Activated T-helper 1 cell treated with anti-CD3 and anti-CD28 coated beads, Interleukin-12 subunit alpha, Interleukin-12 subunit beta, Interleukin-2, Interleukin-4 antibody, amounts not matched to agents 30 ng/mL and 10 ng/mL and 1 ng/mL, durations not matched to agents 14 hours and 24 hours and 36 hours (primary cell): ENCODE results near the gene VCP. TPM values are rescaled to one million over a fixed set of nuclear protein-coding genes. Genes with fewer than 3 reads are reported as not detected.
"Not testable (repeated sequence)": the region's sequence is repeated elsewhere in the genome, so short reads cannot be mapped to it uniquely, and the experiment has no call there.

Experiments used
- DNase-seq: peaks from one replicate; pipeline ENCODE4 v3.0.0; 2021; ENCODE audit warnings: low spot score
- H3K27ac Mint-ChIP-seq: one replicate; pipeline ENCODE4 v1.8.0; 2021; ENCODE audit warnings: mild to moderate bottlenecking, mixed read lengths
- H3K27me3 Mint-ChIP-seq: one replicate; pipeline ENCODE4 v1.8.0; 2022; ENCODE audit warnings: mild to moderate bottlenecking, moderate library complexity, mixed read lengths; ENCODE audit not compliant: insufficient read depth
- H3K36me3 Mint-ChIP-seq: one replicate; pipeline ENCODE4 v1.8.0; 2021; ENCODE audit warnings: low read depth, mixed read lengths
- H3K4me1 Mint-ChIP-seq: one replicate; pipeline ENCODE4 v1.8.0; 2021; ENCODE audit warnings: low read depth, mixed read lengths
- H3K4me3 Mint-ChIP-seq: one replicate; pipeline ENCODE4 v1.8.0; 2021; ENCODE audit warnings: mild to moderate bottlenecking, moderate library complexity, mixed read lengths
- H3K9me3 Mint-ChIP-seq: one replicate; pipeline ENCODE4 v1.8.0; 2021; ENCODE audit warnings: mixed read lengths
- intact Hi-C: fragments of 100-400 bp; cut with micrococcal nuclease; formaldehyde crosslinking; loops from one replicate; pipeline ENCODE4 v1.15.1; 2024
- total RNA-seq: library from RNA; stranded (reverse); gene quantifications from 2 replicates; pipeline ENCODE4 v1.2.3, GENCODE V29; 2022

Gene VCP
- total RNA-seq, 1 donor from 2014 or later: 334 TPM

DNA sequence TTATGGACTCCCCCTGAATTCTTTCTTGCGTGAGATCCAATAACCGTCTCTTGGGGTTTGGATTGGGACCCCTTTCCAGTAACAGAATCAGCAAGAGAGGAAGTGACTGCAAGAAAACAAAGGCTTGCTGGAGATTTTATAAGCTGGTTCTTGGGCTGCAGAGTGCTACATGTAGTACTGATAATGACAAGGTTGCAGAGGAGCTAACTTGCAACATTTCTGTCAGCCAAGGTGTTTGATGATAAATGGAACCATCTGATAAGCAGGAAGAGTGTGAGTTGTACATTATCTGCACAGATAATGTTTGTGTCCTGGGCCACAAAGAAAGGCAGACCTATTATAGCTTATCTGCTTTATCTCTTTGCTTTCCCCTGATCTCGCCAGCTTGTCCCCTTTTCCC is 45.8 kb downstream of the VCP start:
- intact Hi-C loops: no loop called here
- peaks cover 13% of the 10 kb centered on the region for H3K36me3 Mint-ChIP-seq
- H3K27ac Mint-ChIP-seq: no peak overlapping the region
- DNase-seq: no peak
- H3K4me3 Mint-ChIP-seq: no peak overlapping the region
- H3K4me1 Mint-ChIP-seq: peaks cover 29% of the 10 kb centered on the region
- H3K27me3 Mint-ChIP-seq: no peaks in the 10 kb centered on the region
- H3K9me3 Mint-ChIP-seq: no peaks in the 10 kb centered on the region

DNA sequence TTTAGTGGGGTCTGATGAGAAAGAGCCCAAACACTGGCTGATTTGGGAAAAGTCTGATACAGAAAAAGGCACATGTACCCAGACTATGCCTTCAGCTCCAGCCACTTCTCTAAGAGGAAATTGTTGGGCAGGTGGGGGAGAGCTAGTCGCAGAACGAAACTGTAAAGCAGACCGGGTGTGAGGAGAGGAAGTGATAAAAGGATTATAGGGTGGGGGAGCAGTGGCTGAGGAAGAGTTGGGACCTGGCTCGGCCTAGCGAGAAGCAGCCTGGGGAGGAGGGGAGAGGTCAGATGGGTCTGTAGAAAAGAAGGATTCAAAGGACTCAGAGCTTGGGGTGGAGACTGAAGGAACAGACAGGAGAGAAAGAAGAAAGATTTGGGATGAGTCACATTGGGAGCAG is 49.0 kb downstream of the VCP start:
- DNase-seq, H3K9me3 Mint-ChIP-seq, H3K4me3 Mint-ChIP-seq, intact Hi-C loops, H3K27me3 Mint-ChIP-seq: not testable (repeated sequence)
- H3K36me3 Mint-ChIP-seq: peaks cover 18% of the 10 kb centered on the region
- H3K27ac Mint-ChIP-seq: peak overlapping the region; percentile 18
- H3K4me1 Mint-ChIP-seq: peaks cover 29% of the 10 kb centered on the region

DNA sequence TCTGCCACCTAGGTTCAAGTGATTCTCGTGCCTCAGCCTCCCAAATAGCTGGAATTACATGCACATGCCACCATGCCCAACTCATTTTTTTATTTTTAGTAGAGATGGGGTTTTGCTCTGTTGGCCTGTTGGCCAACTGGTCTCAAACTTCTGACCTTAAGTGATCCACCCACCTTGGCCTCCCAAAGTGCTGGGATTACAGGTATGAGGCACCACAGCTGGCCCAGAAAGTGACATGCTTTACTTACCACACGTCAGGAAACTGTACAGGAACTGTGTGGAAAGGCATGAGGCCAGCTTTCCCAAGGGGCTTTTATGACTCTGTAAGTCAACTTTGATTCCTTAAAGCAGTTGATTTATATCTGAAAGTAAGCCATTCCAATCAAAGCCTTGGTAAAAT is 57.9 kb downstream of the VCP start:
- DNase-seq: no peak
- intact Hi-C loops: no loop called here
- Mint-ChIP-seq H3K4me1 (no peaks in the 10 kb centered on the region), H3K27ac (no peak overlapping the region), H3K9me3 (peaks cover 16% of the 10 kb centered on the region), H3K27me3 (no peaks in the 10 kb centered on the region), H3K4me3 (no peak overlapping the region), H3K36me3 (peaks cover 30% of the 10 kb centered on the region)

- H3K9me3 Mint-ChIP-seq: peaks cover 16% of the 10 kb centered on the region
- no peaks in the 10 kb centered on the region for H3K27me3 Mint-ChIP-seq
- H3K4me3 Mint-ChIP-seq: no peak overlapping the region
- no peak overlapping the region for H3K27ac Mint-ChIP-seq
- intact Hi-C loops: no loop called here
- H3K4me1 Mint-ChIP-seq: peaks cover 6% of the 10 kb centered on the region
- peaks cover 31% of the 10 kb centered on the region for H3K36me3 Mint-ChIP-seq
- no peak for DNase-seq
These were observed 62.0 kb downstream of the VCP start for GRCh38 chr9:35010351-35010958.

Other genes starting within 250 kb of the VCP start
- gene PHF24, start 114.3 kb downstream of the VCP start, total RNA-seq: 0.08 and 0.12 TPM in 2 replicates
- 5.3 and 6.0 TPM in 2 replicates for gene DNAJB5, start 82.9 kb downstream of the VCP start, total RNA-seq
- gene FANCG, start 7.3 kb upstream of the VCP start, total RNA-seq: 102 and 104 TPM in 2 replicates
- gene PIGO, start 24.0 kb upstream of the VCP start, total RNA-seq: 34.4 and 39.7 TPM in 2 replicates
- 250 and 261 TPM in 2 replicates for gene STOML2, start 30.5 kb upstream of the VCP start, total RNA-seq
- gene ATOSB, start 43.2 kb upstream of the VCP start, total RNA-seq: 4.8 and 5.4 TPM in 2 replicates
- gene UNC13B, start 89.4 kb upstream of the VCP start, total RNA-seq: 0.34 and 0.41 TPM in 2 replicates